Tibial nerve (tissue), 4 donors: ENCODE results near the gene PLXDC2. TPM values are rescaled to one million over a fixed set of nuclear protein-coding genes. Genes with fewer than 3 reads are reported as not detected.

ENCODE experiments used
- DNase-seq, 2 donors: peaks; one replicate each; pipeline ENCODE4 v3.0.0-alpha.2; 2019; ENCODE audit warnings: low spot score in 2 of 2
- H3K27ac ChIP-seq, 4 donors: fragments of 200-600 bp; sonication (generic) in 3 of 4; one replicate each; pipeline ENCODE4 v1.5.1; 2017 to 2019; ENCODE audit warnings: mild to moderate bottlenecking in 1 of 4
- H3K27me3 ChIP-seq, 2 donors: fragments of 200-600 bp; sonication (generic) in 1 of 2; one replicate each; pipeline versions ENCODE4 v1.5.1 to v1.6.0; 2017 to 2019
- H3K36me3 ChIP-seq, 3 donors: fragments of 200-600 bp; sonication (generic); one replicate each; pipeline ENCODE4 v1.5.1; 2018 to 2019
- H3K4me1 ChIP-seq, 4 donors: fragments of 200-600 bp; sonication (generic) in 3 of 4; one replicate each; pipeline ENCODE4 v1.5.1; 2017 to 2019
- H3K4me3 ChIP-seq, 4 donors: fragments of 200-600 bp; sonication (generic) in 3 of 4; one replicate each; pipeline ENCODE4 v1.5.1; 2017 to 2019; ENCODE audit warnings: mild to moderate bottlenecking in 1 of 4, moderate library complexity in 1 of 4
- H3K9me3 ChIP-seq, 4 donors: fragments of 200-600 bp; sonication (generic) in 3 of 4; one replicate each; pipeline ENCODE4 v1.5.1; 2017 to 2019
- CTCF ChIP-seq, 5 experiments: fragments of 200-600 bp in 3 of 5; fragments of 450-650 bp in 2 of 5; sonication (generic) in 3 of 5; IDR thresholded peaks; one replicate each; pipeline ENCODE4 v1.5.1; 2016 to 2019; ENCODE audit warnings: antibody characterized with exemption in 5 of 5, mild to moderate bottlenecking in 3 of 5, moderate library complexity in 2 of 5
- EP300 ChIP-seq, 2 donors: sonication (generic); formaldehyde crosslinking; IDR thresholded peaks; one replicate each; pipeline ENCODE4 v1.6.1; 2017; ENCODE audit warnings: antibody characterized with exemption in 2 of 2, mild to moderate bottlenecking in 1 of 2
- POLR2A ChIP-seq, 2 donors: fragments of 450-650 bp; IDR thresholded peaks; one replicate each; pipeline ENCODE4 v1.6.1; 2017; ENCODE audit warnings: antibody characterized with exemption in 2 of 2, mild to moderate bottlenecking in 2 of 2, moderate library complexity in 2 of 2
- WGBS, 2 donors: methylation state at CpG; one replicate each; pipeline ENCODE4 v1.1.5; 2018; 5-methylcytosine and 5-hydroxymethylcytosine counted together
- total RNA-seq, 4 donors: library from RNA; depleted of rRNA; stranded (reverse); fragments of >200 nt; gene quantifications; one replicate each; pipeline ENCODE4 v1.1.0, GENCODE V29; 2016

Gene PLXDC2
- total RNA-seq, 4 donors from 2014 or later, result 55.2 to 79.2 (median 74.5) TPM

GRCh38 chr10:20115894-20116293 is 299.7 kb downstream of the PLXDC2 start:
- no peaks in the 10 kb centered on the region for H3K27me3 ChIP-seq
- no peak overlapping the region for H3K27ac ChIP-seq
- no peak for DNase-seq
- no peaks in the 10 kb centered on the region for H3K36me3 ChIP-seq
- 88 to 92% methylated on average over 5 of the region's 5 CpGs for WGBS, 2 donors
- TF ChIP-seq CTCF (IDR thresholded peaks at IDR 0.05) (no peak), EP300 (IDR thresholded peaks at IDR 0.05) (no peak), POLR2A (IDR thresholded peaks at IDR 0.05) (no peak)
- peaks cover 0 to 3% (median 0%) of the 10 kb centered on the region in 4 donors for H3K4me1 ChIP-seq
- H3K9me3 ChIP-seq, result no peaks in the 10 kb centered on the region
- H3K4me3 ChIP-seq, result no peak overlapping the region

- 93 to 94% methylated on average over 2 of the region's 2 CpGs for WGBS, 2 donors
- H3K36me3 ChIP-seq, result no peaks in the 10 kb centered on the region
- no peak for DNase-seq
- H3K4me1 ChIP-seq, result peaks cover 0 to 3% (median 0%) of the 10 kb centered on the region in 4 donors
- no peak overlapping the region for H3K4me3 ChIP-seq
- H3K27me3 ChIP-seq, result no peaks in the 10 kb centered on the region
- H3K9me3 ChIP-seq, result no peaks in the 10 kb centered on the region
- no peak overlapping the region for H3K27ac ChIP-seq
- TF ChIP-seq EP300 (IDR thresholded peaks at IDR 0.05) (no peak), CTCF (IDR thresholded peaks at IDR 0.05) (no peak), POLR2A (IDR thresholded peaks at IDR 0.05) (no peak)
Observed at GRCh38 chr10:20117471-20117870, 301.2 kb downstream of the PLXDC2 start.

GRCh38 chr10:20118119-20118518 is 301.9 kb downstream of the PLXDC2 start:
- DNase-seq, result no peak
- Histone ChIP-seq H3K4me3 (no peak overlapping the region), H3K4me1 (peaks cover 0 to 3% (median 0%) of the 10 kb centered on the region in 4 donors), H3K36me3 (no peaks in the 10 kb centered on the region), H3K9me3 (no peaks in the 10 kb centered on the region), H3K27me3 (no peaks in the 10 kb centered on the region), H3K27ac (no peak overlapping the region)
- TF ChIP-seq CTCF (IDR thresholded peaks at IDR 0.05), result no peak
- TF ChIP-seq EP300 (IDR thresholded peaks at IDR 0.05), result no peak
- TF ChIP-seq POLR2A (IDR thresholded peaks at IDR 0.05), result no peak
- WGBS, 2 donors, result 25 to 53% methylated on average over 2 of the region's 2 CpGs

- Histone ChIP-seq H3K4me1 (no peaks in the 10 kb centered on the region), H3K27ac (no peak overlapping the region), H3K36me3 (no peaks in the 10 kb centered on the region), H3K9me3 (peaks cover 0 to 25% (median 4%) of the 10 kb centered on the region in 4 donors), H3K4me3 (no peak overlapping the region), H3K27me3 (no peaks in the 10 kb centered on the region)
- no peak for TF ChIP-seq EP300 (IDR thresholded peaks at IDR 0.05)
- TF ChIP-seq CTCF (IDR thresholded peaks at IDR 0.05), result no peak
- TF ChIP-seq POLR2A (IDR thresholded peaks at IDR 0.05), result no peak
- DNase-seq, result no peak
- 89 to 96% methylated on average over 2 of the region's 2 CpGs for WGBS, 2 donors
Observed at GRCh38 chr10:20128811-20129210, 312.6 kb downstream of the PLXDC2 start.

- Histone ChIP-seq H3K27me3 (no peaks in the 10 kb centered on the region), H3K27ac (no peak overlapping the region), H3K4me3 (no peak overlapping the region), H3K9me3 (peaks cover 0 to 31% (median 6%) of the 10 kb centered on the region in 4 donors), H3K36me3 (no peaks in the 10 kb centered on the region), H3K4me1 (no peaks in the 10 kb centered on the region)
- DNase-seq, result no peak
- TF ChIP-seq CTCF (IDR thresholded peaks at IDR 0.05) (no peak), EP300 (IDR thresholded peaks at IDR 0.05) (no peak), POLR2A (IDR thresholded peaks at IDR 0.05) (no peak)
- WGBS, 2 donors, result 89% methylated on average over 2 of the region's 2 CpGs
Observed at GRCh38 chr10:20132816-20133215, 316.6 kb downstream of the PLXDC2 start.
